CD4-positive, alpha-beta T cell treated with Interleukin-12 subunit alpha and Interleukin-12 subunit beta, for 1 hour (primary cell): Measurements from ENCODE around the gene NRXN2.
A peak's percentile ranks its signal among the peaks of the same experiment; 100 is the strongest.

ENCODE experiments used
- DNase-seq: peaks from one replicate; pipeline ENCODE4 v3.0.0-alpha.2; 2020

Gene NRXN2

GRCh38 chr11:64723117-64723906 is at the start of gene NRXN2:
TSS of gene NRXN2 (minus strand) at chr11:64723197. CDS start at chr11:64713699, 9,498 bp downstream.
- DNase-seq = peak; percentile 90

GRCh38 chr11:64772303-64773018 is 49.5 kb upstream of the NRXN2 start:
- no peak for DNase-seq

GRCh38 chr11:64771861-64772260 is 48.9 kb upstream of the NRXN2 start:
- no peak for DNase-seq

GRCh38 chr11:64770120-64770519 is 47.1 kb upstream of the NRXN2 start:
- DNase-seq = no peak

GRCh38 chr11:64769283-64769682 is 46.3 kb upstream of the NRXN2 start:
- no peak for DNase-seq

GRCh38 chr11:64768300-64768694 is 45.3 kb upstream of the NRXN2 start:
- no peak for DNase-seq

- peak; percentile 84 for DNase-seq
These were observed 44.6 kb upstream of the NRXN2 start for GRCh38 chr11:64767344-64768299.

- no peak for DNase-seq
These were observed 43.9 kb upstream of the NRXN2 start for GRCh38 chr11:64766881-64767280.

GRCh38 chr11:64765851-64766665 is 43.1 kb upstream of the NRXN2 start:
- no peak for DNase-seq

- no peak for DNase-seq
These were observed 42.4 kb upstream of the NRXN2 start for GRCh38 chr11:64765291-64765850.

GRCh38 chr11:64764753-64765152 is 41.8 kb upstream of the NRXN2 start:
- DNase-seq = no peak

- DNase-seq = peak; percentile 76
These were observed 41.1 kb upstream of the NRXN2 start for GRCh38 chr11:64764040-64764611.

GRCh38 chr11:64763526-64764039 is 40.6 kb upstream of the NRXN2 start:
- no peak for DNase-seq

GRCh38 chr11:64762674-64763525 is 39.9 kb upstream of the NRXN2 start:
- peak; percentile 45 for DNase-seq

GRCh38 chr11:64762277-64762673 is 39.3 kb upstream of the NRXN2 start:
- DNase-seq = peak; percentile 41

GRCh38 chr11:64760759-64761420 is 37.9 kb upstream of the NRXN2 start:
- no peak for DNase-seq

GRCh38 chr11:64759722-64760719 is 37.0 kb upstream of the NRXN2 start, which contains the start of gene PYGM:
TSS of gene PYGM (minus strand) at chr11:64759974. CDS start at chr11:64759898, 76 bp downstream.
- DNase-seq = peak; percentile 42

- DNase-seq = no peak
These were observed 36.2 kb upstream of the NRXN2 start for GRCh38 chr11:64759131-64759721.
